GM06990 (cell line): ENCODE data around the gene KIZ.

Experiments used
- DNase-seq: peaks from one replicate; pipeline ENCODE4 v3.0.0-alpha.2; 2011; ENCODE audit not compliant: insufficient read length; ENCODE audit errors: extremely low read depth
- H3K27me3 ChIP-seq: replicated peaks from 2 replicates; pipeline ENCODE4 v1.6.0; 2011; ENCODE audit warnings: low read length; ENCODE audit not compliant: control insufficient read depth, insufficient read depth
- H3K36me3 ChIP-seq: 2 replicates; pipeline ENCODE4 v1.5.1; 2011; ENCODE audit warnings: low read length; ENCODE audit not compliant: control insufficient read depth, insufficient read depth
- H3K4me3 ChIP-seq: replicated peaks from 2 replicates; pipeline ENCODE4 v1.5.1; 2011; ENCODE audit warnings: low read depth, mild to moderate bottlenecking, control low read depth, low read length
- CTCF ChIP-seq: IDR thresholded peaks from 2 replicates; pipeline ENCODE4 v1.5.1; 2011; ENCODE audit warnings: low read length, control low read depth, mild to moderate bottlenecking, inconsistent platforms; ENCODE audit not compliant: insufficient read depth, poor library complexity, severe bottlenecking

KIZ gene

GRCh38 chr20:21206584-21206983 is 80.7 kb downstream of the KIZ start:
- H3K36me3 ChIP-seq: no peaks in the 10 kb centered on the region
- no peak for TF ChIP-seq CTCF
- no peaks in the 10 kb centered on the region for H3K27me3 ChIP-seq
- no peak overlapping the region for H3K4me3 ChIP-seq
- DNase-seq: no peak

- Histone ChIP-seq H3K4me3 (no peak overlapping the region), H3K36me3 (no peaks in the 10 kb centered on the region), H3K27me3 (no peaks in the 10 kb centered on the region)
- no peak for DNase-seq
- TF ChIP-seq CTCF: no peak
Observed at GRCh38 chr20:21208999-21209398, 83.1 kb downstream of the KIZ start.

- DNase-seq: no peak
- no peak for TF ChIP-seq CTCF
- Histone ChIP-seq H3K4me3 (no peak overlapping the region), H3K27me3 (no peaks in the 10 kb centered on the region), H3K36me3 (no peaks in the 10 kb centered on the region)
Observed at GRCh38 chr20:21209668-21210067, 83.8 kb downstream of the KIZ start.

GRCh38 chr20:21213691-21214090 is 87.8 kb downstream of the KIZ start:
- Histone ChIP-seq H3K27me3 (no peaks in the 10 kb centered on the region), H3K36me3 (no peaks in the 10 kb centered on the region), H3K4me3 (no peak overlapping the region)
- no peak for TF ChIP-seq CTCF
- DNase-seq: no peak

- TF ChIP-seq CTCF: no peak
- Histone ChIP-seq H3K4me3 (no peak overlapping the region), H3K27me3 (no peaks in the 10 kb centered on the region), H3K36me3 (no peaks in the 10 kb centered on the region)
- no peak for DNase-seq
Observed at GRCh38 chr20:21214431-21214830, 88.5 kb downstream of the KIZ start.

- no peak for TF ChIP-seq CTCF
- no peak for DNase-seq
- Histone ChIP-seq H3K27me3 (no peaks in the 10 kb centered on the region), H3K4me3 (no peak overlapping the region), H3K36me3 (no peaks in the 10 kb centered on the region)
Observed at GRCh38 chr20:21219686-21220085, 93.8 kb downstream of the KIZ start.
